ENCODE data around the gene GPS2. TPM values are rescaled to one million over a fixed set of nuclear protein-coding genes. Genes with fewer than 3 reads are reported as not detected.

The GPS2 gene
- 10 to 100 TPM; 34.0 to 68.3 (median 43.9) TPM for total RNA-seq

DNA sequence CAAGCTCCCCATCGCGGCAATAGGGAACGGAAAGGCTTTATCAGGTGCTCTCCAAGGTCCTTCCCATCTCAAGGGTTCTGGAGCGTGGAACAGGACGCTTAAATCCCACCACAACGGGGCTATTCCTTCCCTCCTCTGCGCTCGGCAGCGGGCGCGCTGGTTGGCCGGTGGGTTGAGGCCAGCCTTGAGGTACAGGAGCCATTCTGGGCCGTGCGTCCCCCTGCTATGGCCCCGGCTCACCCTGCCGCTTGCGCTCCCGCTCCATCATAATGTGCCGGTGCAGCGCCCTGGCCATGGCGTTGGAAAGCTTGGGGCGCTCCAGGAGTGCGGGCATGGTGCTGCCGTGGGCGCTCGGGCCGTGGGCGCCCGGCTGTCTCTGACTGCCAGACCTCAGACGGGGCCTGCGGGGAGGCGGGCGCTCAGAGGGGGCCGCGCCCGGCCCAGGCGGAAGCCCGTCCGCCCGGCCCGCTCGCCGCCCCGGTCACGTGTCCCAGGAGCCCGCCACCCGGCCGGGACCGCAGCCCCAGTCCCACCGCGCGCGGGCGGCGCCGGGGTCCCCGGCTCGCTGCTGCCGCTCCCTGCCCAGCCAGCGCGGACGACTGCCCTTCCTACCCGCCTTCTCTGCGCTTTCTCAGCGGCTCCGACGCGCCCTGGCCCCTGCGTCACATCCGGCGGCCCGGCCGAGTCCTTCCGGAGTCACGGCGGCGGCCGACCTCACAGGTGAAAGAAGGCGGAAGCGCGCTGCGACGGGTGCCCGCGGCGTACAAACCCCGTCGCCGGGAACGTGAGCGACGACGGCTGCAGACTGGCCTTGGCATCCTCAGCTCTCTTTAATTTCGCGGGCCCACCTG is at the start of gene GPS2:
Gene GPS2 (minus strand): TSS at position 642 of the 851 bp plus-strand sequence. CDS start 308 bp downstream, at position 334.
- Histone ChIP-seq H3K4me1 (peaks cover 2 to 7% of the 10 kb centered on the region in 2 donors), H3K4me3 (peak within 1 kb of the TSS; percentile 72 to 74), H3K27me3 (no peaks in the 10 kb centered on the region), H3K9me3 (no peaks in the 10 kb centered on the region), H3K36me3 (no peaks in the 10 kb centered on the region), H3K27ac (peak within 1 kb of the TSS; percentile 91 to 96)
- intact Hi-C loops (cut with DNase I; ENCODE audit: low total_unique reads), result no loop called here
- DNase-seq, result peak; percentile 90 to 91
- TF ChIP-seq, protein P1, sequence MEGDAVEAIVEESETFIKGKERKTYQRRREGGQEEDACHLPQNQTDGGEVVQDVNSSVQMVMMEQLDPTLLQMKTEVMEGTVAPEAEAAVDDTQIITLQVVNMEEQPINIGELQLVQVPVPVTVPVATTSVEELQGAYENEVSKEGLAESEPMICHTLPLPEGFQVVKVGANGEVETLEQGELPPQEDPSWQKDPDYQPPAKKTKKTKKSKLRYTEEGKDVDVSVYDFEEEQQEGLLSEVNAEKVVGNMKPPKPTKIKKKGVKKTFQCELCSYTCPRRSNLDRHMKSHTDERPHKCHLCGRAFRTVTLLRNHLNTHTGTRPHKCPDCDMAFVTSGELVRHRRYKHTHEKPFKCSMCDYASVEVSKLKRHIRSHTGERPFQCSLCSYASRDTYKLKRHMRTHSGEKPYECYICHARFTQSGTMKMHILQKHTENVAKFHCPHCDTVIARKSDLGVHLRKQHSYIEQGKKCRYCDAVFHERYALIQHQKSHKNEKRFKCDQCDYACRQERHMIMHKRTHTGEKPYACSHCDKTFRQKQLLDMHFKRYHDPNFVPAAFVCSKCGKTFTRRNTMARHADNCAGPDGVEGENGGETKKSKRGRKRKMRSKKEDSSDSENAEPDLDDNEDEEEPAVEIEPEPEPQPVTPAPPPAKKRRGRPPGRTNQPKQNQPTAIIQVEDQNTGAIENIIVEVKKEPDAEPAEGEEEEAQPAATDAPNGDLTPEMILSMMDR (IDR thresholded peaks at IDR 0.05), result peak in 1 of 4 experiments; percentile 10
- TF ChIP-seq POLR2A (IDR thresholded peaks at IDR 0.05), result peak; percentile 75 to 89

DNA sequence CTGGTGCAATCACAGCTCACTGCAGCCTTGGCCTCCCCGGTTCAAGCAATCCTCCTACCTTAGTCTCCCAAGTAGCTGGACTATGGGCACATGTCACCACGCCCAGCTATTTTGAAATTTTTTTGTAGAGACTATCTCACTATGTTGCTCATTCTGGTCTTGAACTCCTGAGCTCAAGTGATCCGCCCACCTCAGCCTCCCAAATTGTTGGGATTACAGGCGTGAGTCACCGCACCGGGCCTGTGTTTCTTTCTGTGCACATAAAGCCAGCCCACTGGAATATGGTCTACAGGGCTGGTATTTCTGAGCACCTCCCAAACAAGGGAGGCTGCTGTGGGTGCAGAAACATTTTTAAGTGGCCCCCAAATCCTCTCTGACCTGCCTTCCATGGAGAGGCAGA is 48.2 kb upstream of the GPS2 start:
- DNase-seq, result no peak
- Histone ChIP-seq H3K36me3 (no peaks in the 10 kb centered on the region), H3K9me3 (no peaks in the 10 kb centered on the region), H3K27ac (no peak overlapping the region), H3K4me3 (no peak overlapping the region), H3K27me3 (no peaks in the 10 kb centered on the region), H3K4me1 (no peaks in the 10 kb centered on the region)
- no peak for TF ChIP-seq POLR2A (IDR thresholded peaks at IDR 0.05)
- TF ChIP-seq, protein P1 (IDR thresholded peaks at IDR 0.05), result no peak
- intact Hi-C loops (cut with DNase I; ENCODE audit: low total_unique reads), result no loop called here

DNA sequence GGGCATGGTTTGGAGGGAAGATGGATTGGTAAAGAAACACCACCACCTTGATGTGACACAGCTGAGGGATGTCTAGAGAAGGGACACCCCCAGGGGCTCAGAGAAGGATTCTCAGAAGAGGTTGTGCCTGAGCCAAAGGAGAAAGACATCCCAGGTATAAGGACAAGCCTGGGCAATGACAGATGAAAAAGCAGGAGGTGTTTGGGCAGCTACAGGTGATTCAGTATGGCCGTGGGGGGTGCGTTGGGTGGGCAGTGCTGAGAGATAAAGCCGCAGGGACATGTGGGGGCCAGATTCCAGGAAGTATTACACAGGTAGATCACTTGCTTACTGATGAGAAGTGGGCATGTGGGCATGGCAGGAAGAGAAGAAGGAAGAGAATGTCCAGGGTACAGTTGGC is 46.7 kb upstream of the GPS2 start:
- H3K27me3 ChIP-seq, result no peaks in the 10 kb centered on the region
- no peak overlapping the region for H3K4me3 ChIP-seq
- no peaks in the 10 kb centered on the region for H3K4me1 ChIP-seq
- H3K36me3 ChIP-seq, result no peaks in the 10 kb centered on the region
- no peak for TF ChIP-seq POLR2A (IDR thresholded peaks at IDR 0.05)
- TF ChIP-seq, protein P1 (IDR thresholded peaks at IDR 0.05), result no peak
- H3K9me3 ChIP-seq, result no peaks in the 10 kb centered on the region
- DNase-seq, result no peak
- no peak overlapping the region for H3K27ac ChIP-seq
- intact Hi-C loops (cut with DNase I; ENCODE audit: low total_unique reads), result no loop called here

DNA sequence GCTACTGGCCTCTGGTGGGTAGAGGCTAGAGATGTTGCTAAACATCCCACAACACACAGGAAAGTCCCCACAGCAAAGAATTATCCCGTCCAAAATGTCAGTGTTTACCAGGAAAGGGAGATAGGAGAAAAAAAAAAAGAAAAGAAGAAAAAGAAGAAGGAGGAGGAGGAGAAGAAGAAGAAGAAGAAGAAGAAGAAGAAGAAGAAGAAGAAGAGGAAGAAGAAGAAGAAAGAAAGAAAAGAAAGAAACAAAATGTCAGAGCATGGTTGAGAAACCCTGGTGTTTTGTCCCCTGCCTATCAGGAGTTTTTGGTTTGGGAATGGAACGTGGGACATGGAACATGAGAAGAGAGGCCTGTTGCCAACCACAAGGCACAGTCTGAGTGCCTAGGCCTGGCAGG is 42.2 kb upstream of the GPS2 start:
- Histone ChIP-seq H3K36me3 (no peaks in the 10 kb centered on the region), H3K27me3 (no peaks in the 10 kb centered on the region), H3K4me1 (peaks cover 0 to 8% of the 10 kb centered on the region in 2 donors), H3K9me3 (no peaks in the 10 kb centered on the region), H3K4me3 (no peak overlapping the region), H3K27ac (peak overlapping the region in 1 of 2 donors; percentile 57)
- intact Hi-C loops (cut with DNase I; ENCODE audit: low total_unique reads), result loop anchor here (10.0 kb wide), 1 partner anchor 227 kb away; the partner anchor contains the start of gene MPDU1
- no peak for DNase-seq
- TF ChIP-seq POLR2A (IDR thresholded peaks at IDR 0.05), result no peak
- TF ChIP-seq, protein P1 (IDR thresholded peaks at IDR 0.05), result no peak

GRCh38 chr17:7356756-7357155 is 41.6 kb upstream of the GPS2 start:
- no peaks in the 10 kb centered on the region for H3K9me3 ChIP-seq
- TF ChIP-seq POLR2A (IDR thresholded peaks at IDR 0.05), result no peak
- TF ChIP-seq, protein P1 (IDR thresholded peaks at IDR 0.05), result no peak
- no peaks in the 10 kb centered on the region for H3K27me3 ChIP-seq
- H3K27ac ChIP-seq, result peak overlapping the region; percentile 34 to 57
- no peaks in the 10 kb centered on the region for H3K36me3 ChIP-seq
- no peak overlapping the region for H3K4me3 ChIP-seq
- intact Hi-C loops (cut with DNase I; ENCODE audit: low total_unique reads), result loop anchor here (10.0 kb wide), 1 partner anchor 228 kb away; the partner anchor contains the start of gene MPDU1
- peaks cover 0 to 8% of the 10 kb centered on the region in 2 donors for H3K4me1 ChIP-seq
- DNase-seq, result peak in 1 of 2 donors; percentile 60

Measured in uterus (tissue), 4 donors.